Upper lobe of left lung (tissue), 4 donors: ENCODE data around the gene ANO6.

Source experiments
- EP300 ChIP-seq, 4 donors: sonication (generic); formaldehyde crosslinking; IDR thresholded peaks; one replicate each; pipeline ENCODE4 v1.5.1; 2017; ENCODE audit warnings: antibody characterized with exemption in 4 of 4, control low read depth in 2 of 4
- POLR2A ChIP-seq, 4 donors: fragments of 450-650 bp; IDR thresholded peaks; one replicate each; pipeline ENCODE4 v1.5.1; 2016 to 2017; ENCODE audit warnings: antibody characterized with exemption in 4 of 4, mild to moderate bottlenecking in 2 of 4
- TF ChIP-seq, protein P1 (sequence below), 6 experiments: fragments of 450-650 bp in 4 of 6; fragments of 200-600 bp in 2 of 6; sonication (generic) in 2 of 6; IDR thresholded peaks; one replicate each; pipeline ENCODE4 v1.5.1; 2016 to 2019; ENCODE audit warnings: antibody characterized with exemption in 6 of 6

GRCh38 chr12:45289245-45290215 lies 73.6 kb downstream of the ANO6 start:
- TF ChIP-seq, protein P1, sequence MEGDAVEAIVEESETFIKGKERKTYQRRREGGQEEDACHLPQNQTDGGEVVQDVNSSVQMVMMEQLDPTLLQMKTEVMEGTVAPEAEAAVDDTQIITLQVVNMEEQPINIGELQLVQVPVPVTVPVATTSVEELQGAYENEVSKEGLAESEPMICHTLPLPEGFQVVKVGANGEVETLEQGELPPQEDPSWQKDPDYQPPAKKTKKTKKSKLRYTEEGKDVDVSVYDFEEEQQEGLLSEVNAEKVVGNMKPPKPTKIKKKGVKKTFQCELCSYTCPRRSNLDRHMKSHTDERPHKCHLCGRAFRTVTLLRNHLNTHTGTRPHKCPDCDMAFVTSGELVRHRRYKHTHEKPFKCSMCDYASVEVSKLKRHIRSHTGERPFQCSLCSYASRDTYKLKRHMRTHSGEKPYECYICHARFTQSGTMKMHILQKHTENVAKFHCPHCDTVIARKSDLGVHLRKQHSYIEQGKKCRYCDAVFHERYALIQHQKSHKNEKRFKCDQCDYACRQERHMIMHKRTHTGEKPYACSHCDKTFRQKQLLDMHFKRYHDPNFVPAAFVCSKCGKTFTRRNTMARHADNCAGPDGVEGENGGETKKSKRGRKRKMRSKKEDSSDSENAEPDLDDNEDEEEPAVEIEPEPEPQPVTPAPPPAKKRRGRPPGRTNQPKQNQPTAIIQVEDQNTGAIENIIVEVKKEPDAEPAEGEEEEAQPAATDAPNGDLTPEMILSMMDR (IDR thresholded peaks at IDR 0.05), result no peak
- no peak for TF ChIP-seq POLR2A (IDR thresholded peaks at IDR 0.05)
- no peak for TF ChIP-seq EP300 (IDR thresholded peaks at IDR 0.05)
